IMR-90 (cell line): ENCODE data around the gene SUPT16H. TPM values are rescaled to one million over a fixed set of nuclear protein-coding genes. Genes with fewer than 3 reads are reported as not detected.

Experiments used
- ATAC-seq: fragments of 200-7000 bp; cut with Tn5 transposase; 2 replicates; pipeline ENCODE4 v1.9.1; 2020; ENCODE audit warnings: low read depth, mild to moderate bottlenecking, moderate library complexity
- BruUV-seq: library from RNA; stranded (reverse); fragments of 400-500 nt; replicated peaks from 2 replicates; lab custom pipeline; 2021; lab: Mats Ljungman, UMichigan
- CTCF ChIA-PET: fragments of 300-600 bp; formaldehyde crosslinking; extraction: SDS; loops from one replicate; lab custom pipeline; 2021; ENCODE audit warnings: antibody characterized with exemption; lab: Yijun Ruan, JAX
- POLR2A ChIA-PET: fragments of 300-600 bp; sonication (Branson Sonifier 250); formaldehyde crosslinking; loops from one replicate; lab custom pipeline; 2022; ENCODE audit warnings: antibody characterized with exemption; ENCODE audit not compliant: unreplicated experiment; lab: Charles Lee
- DNase-seq: peaks from one replicate; pipeline ENCODE4 v3.0.0; 2013
- H2AFZ ChIP-seq: replicated peaks from 2 replicates; pipeline ENCODE3; 2013; ENCODE audit warnings: low read length, mild to moderate bottlenecking; ENCODE audit not compliant: poor library complexity
- H2AK5ac ChIP-seq: 2 replicates; pipeline ENCODE4 v1.6.1; 2013; ENCODE audit warnings: low read depth, low read length, inconsistent platforms
- H2AK9ac ChIP-seq: replicated peaks from 2 replicates; pipeline ENCODE3; 2013; ENCODE audit warnings: mild to moderate bottlenecking, low read depth, low read length, moderate library complexity; ENCODE audit not compliant: poor library complexity
- H2BK120ac ChIP-seq: 2 replicates; pipeline ENCODE4 v1.6.1; 2013; ENCODE audit warnings: low read depth, low read length, inconsistent platforms
- H2BK15ac ChIP-seq: 3 replicates; pipeline ENCODE4 v1.6.1; 2013; ENCODE audit warnings: low read depth, low read length, inconsistent platforms
- H2BK20ac ChIP-seq: 2 replicates; pipeline ENCODE4 v1.6.1; 2013; ENCODE audit warnings: low read depth, mild to moderate bottlenecking, inconsistent platforms, low read length, moderate library complexity
- H2BK5ac ChIP-seq: 2 replicates; pipeline ENCODE4 v1.6.1; 2013; ENCODE audit warnings: mild to moderate bottlenecking, low read depth, low read length, inconsistent platforms; ENCODE audit not compliant: poor library complexity, severe bottlenecking
- H3K14ac ChIP-seq: replicated peaks from 2 replicates; pipeline ENCODE4 v1.6.1; 2013; ENCODE audit warnings: low read depth, low read length, inconsistent platforms
- H3K18ac ChIP-seq: 2 replicates; pipeline ENCODE4 v1.6.1; 2013; ENCODE audit warnings: low read depth, low read length, control low read depth
- H3K23ac ChIP-seq: 2 replicates; pipeline ENCODE4 v1.6.1; 2013; ENCODE audit warnings: low read depth, low read length, inconsistent platforms
- H3K27ac ChIP-seq: 2 replicates; pipeline ENCODE4 v1.5.1; 2013; ENCODE audit warnings: mild to moderate bottlenecking, control low read depth, low read length; ENCODE audit not compliant: insufficient read depth
- H3K27me3 ChIP-seq: 2 replicates; pipeline ENCODE4 v1.6.1; 2013; ENCODE audit warnings: low read length; ENCODE audit not compliant: control insufficient read depth, insufficient read depth
- H3K36me3 ChIP-seq: 2 replicates; pipeline ENCODE4 v1.6.1; 2013; ENCODE audit warnings: low read length, mixed read lengths; ENCODE audit not compliant: control insufficient read depth, insufficient read depth
- H3K4ac ChIP-seq: 2 replicates; pipeline ENCODE4 v1.6.1; 2013; ENCODE audit warnings: low read depth, low read length, inconsistent platforms
- H3K4me1 ChIP-seq: 2 replicates; pipeline ENCODE4 v1.6.1; 2013; ENCODE audit warnings: low read length, mixed read lengths; ENCODE audit not compliant: control insufficient read depth, insufficient read depth
- H3K4me2 ChIP-seq: 2 replicates; pipeline ENCODE4 v1.6.1; 2013; ENCODE audit warnings: low read depth, mild to moderate bottlenecking, control low read depth, low read length, moderate library complexity
- H3K4me3 ChIP-seq: 2 replicates; pipeline ENCODE4 v1.5.1; 2013; ENCODE audit warnings: low read depth, mild to moderate bottlenecking, control low read depth, low read length, moderate library complexity; ENCODE audit not compliant: insufficient read depth
- H3K56ac ChIP-seq: 2 replicates; pipeline ENCODE4 v1.6.1; 2013; ENCODE audit warnings: low read length, inconsistent platforms; ENCODE audit not compliant: insufficient read depth; ENCODE audit errors: extremely low read depth
- H3K79me1 ChIP-seq, 2 experiments: 2 replicates each; pipeline ENCODE4 v1.6.1; 2013; ENCODE audit warnings: low read length in 2 of 2, inconsistent platforms in 1 of 2, low read depth in 1 of 2
- H3K9ac ChIP-seq: 2 replicates; pipeline ENCODE4 v1.6.1; 2013; ENCODE audit warnings: low read depth, low read length, control low read depth
- H3K9me1 ChIP-seq: 2 replicates; pipeline ENCODE4 v1.6.1; 2013; ENCODE audit warnings: low read length, inconsistent platforms; ENCODE audit not compliant: insufficient read depth
- H3K9me3 ChIP-seq: 2 replicates; pipeline ENCODE4 v1.6.1; 2013; ENCODE audit warnings: low read length; ENCODE audit not compliant: control insufficient read depth, insufficient read depth
- H4K20me1 ChIP-seq: 2 replicates; pipeline ENCODE4 v1.6.1; 2013; ENCODE audit warnings: low read length, inconsistent platforms; ENCODE audit not compliant: insufficient read depth
- H4K5ac ChIP-seq: 2 replicates; pipeline ENCODE4 v1.6.1; 2013; ENCODE audit warnings: mild to moderate bottlenecking, low read depth, low read length, control low read depth
- H4K8ac ChIP-seq, 2 experiments: 2 replicates each; pipeline ENCODE4 v1.6.1; 2013; ENCODE audit warnings: low read depth in 2 of 2, low read length in 2 of 2, control low read depth in 1 of 2, inconsistent platforms in 1 of 2
- H4K91ac ChIP-seq: 2 replicates; pipeline ENCODE4 v1.6.1; 2013; ENCODE audit warnings: low read depth, low read length, inconsistent platforms; ENCODE audit not compliant: insufficient read depth
- BHLHE40 ChIP-seq: fragments of 150-350 bp; IDR thresholded peaks from 2 replicates; pipeline ENCODE4 v1.6.1; 2016; ENCODE audit warnings: mild to moderate bottlenecking, low read depth, low read length
- CEBPB ChIP-seq: IDR thresholded peaks from 2 replicates; pipeline ENCODE4 v1.6.1; 2012; ENCODE audit warnings: low read depth, low read length, improper control_type of control experiment
- CHD1 ChIP-seq: IDR thresholded peaks from 2 replicates; pipeline ENCODE4 v1.6.1; 2012; ENCODE audit warnings: low read depth, low read length, improper control_type of control experiment
- FOS ChIP-seq: fragments of 150-350 bp; IDR thresholded peaks from 2 replicates; pipeline ENCODE4 v1.6.1; 2016; ENCODE audit warnings: low read depth, low read length
- MAFK ChIP-seq: IDR thresholded peaks from 2 replicates; pipeline ENCODE4 v1.6.1; 2012; ENCODE audit warnings: low read depth, low read length, improper control_type of control experiment
- MAZ ChIP-seq: IDR thresholded peaks from 2 replicates; pipeline ENCODE4 v1.6.1; 2012; ENCODE audit warnings: low read depth, mild to moderate bottlenecking, low read length, improper control_type of control experiment, moderate library complexity, borderline replicate concordance
- MXI1 ChIP-seq: IDR thresholded peaks from 2 replicates; pipeline ENCODE4 v1.6.1; 2012; ENCODE audit warnings: low read depth, mild to moderate bottlenecking, low read length, moderate library complexity, borderline replicate concordance
- NFE2L2 ChIP-seq: fragments of 150-350 bp; IDR thresholded peaks from 2 replicates; pipeline ENCODE4 v1.6.1; 2016; ENCODE audit warnings: low read depth, mild to moderate bottlenecking, low read length
- POLR2A ChIP-seq: IDR thresholded peaks from 2 replicates; pipeline ENCODE4 v1.6.1; 2012; ENCODE audit warnings: mild to moderate bottlenecking, low read depth, low read length
- RAD21 ChIP-seq: IDR thresholded peaks from 2 replicates; pipeline ENCODE4 v1.6.1; 2012; ENCODE audit warnings: low read length, improper control_type of control experiment
- RCOR1 ChIP-seq: IDR thresholded peaks from 2 replicates; pipeline ENCODE4 v1.6.1; 2012; ENCODE audit warnings: mild to moderate bottlenecking, low read length, improper control_type of control experiment; ENCODE audit not compliant: insufficient replicate concordance
- RFX5 ChIP-seq: IDR thresholded peaks from 2 replicates; pipeline ENCODE4 v1.8.0; 2012; ENCODE audit warnings: low read depth, mild to moderate bottlenecking, low read length, moderate library complexity
- SMC3 ChIP-seq: fragments of 150-350 bp; IDR thresholded peaks from 2 replicates; pipeline ENCODE4 v1.6.1; 2016; ENCODE audit warnings: low read depth, mild to moderate bottlenecking, antibody characterized with exemption, low read length, moderate library complexity
- USF2 ChIP-seq: fragments of 150-350 bp; IDR thresholded peaks from 2 replicates; pipeline ENCODE4 v1.6.1; 2017; ENCODE audit warnings: mild to moderate bottlenecking, antibody characterized with exemption, low read length, low read depth
- WGBS, 2 experiments: methylation state at CpG; one replicate each; pipeline versions ENCODE4 v1.1.5 to v1.1.7; 2013; ENCODE audit warnings: missing lambda C conversion rate in 2 of 2; ENCODE audit not compliant: insufficient read length in 1 of 2; ENCODE audit errors: extremely low coverage in 2 of 2; 5-methylcytosine and 5-hydroxymethylcytosine counted together
- dilution Hi-C: fragments of 300-500 bp; cut with HindIII; formaldehyde crosslinking; loops from one replicate; pipeline ENCODE4 v1.14.3; 2018; ENCODE audit warnings: low sequenced_read_pairs; ENCODE audit not compliant: unreplicated experiment
- in situ Hi-C: fragments of 300-500 bp; cut with MboI; formaldehyde crosslinking; loops from 3 replicates; pipeline ENCODE4 v1.14.3; 2019; ENCODE audit warnings: low sequenced_read_pairs, inconsistent platforms, mixed read lengths
- intact Hi-C: fragments of 100-400 bp; cut with micrococcal nuclease; formaldehyde crosslinking; loops from 2 replicates; pipeline ENCODE4 v1.10.0; 2022
- polyA plus RNA-seq, 3 experiments: library from polyadenylated mRNA; depleted of rRNA; stranded (reverse); fragments of >200 nt; gene quantifications; 2 replicates each; pipeline ENCODE4 v1.2.3, GENCODE V29; 2012; ENCODE audit warnings: low replicate concordance in 1 of 3
- total RNA-seq: library from RNA; depleted of rRNA; stranded (reverse); fragments of >200 nt; gene quantifications from 2 replicates; pipeline ENCODE4 v1.2.3, GENCODE V29; 2012
- TF ChIP-seq, protein P1 (sequence below): fragments of 150-350 bp; IDR thresholded peaks from 2 replicates; pipeline ENCODE4 v1.6.1; 2016; ENCODE audit warnings: low read depth, mild to moderate bottlenecking, low read length, moderate library complexity, borderline replicate concordance
- TF ChIP-seq, protein P2 (sequence below): conservative IDR thresholded peaks from 2 replicates; pipeline ENCODE4 v1.5.1; 2012; ENCODE audit warnings: mild to moderate bottlenecking, low read depth, low read length, improper control_type of control experiment

The SUPT16H gene
- total and polyA plus RNA-seq, 2 of the 4 experiments (the other 2 are of a cell fraction) = 50.6 to 103 TPM

DNA sequence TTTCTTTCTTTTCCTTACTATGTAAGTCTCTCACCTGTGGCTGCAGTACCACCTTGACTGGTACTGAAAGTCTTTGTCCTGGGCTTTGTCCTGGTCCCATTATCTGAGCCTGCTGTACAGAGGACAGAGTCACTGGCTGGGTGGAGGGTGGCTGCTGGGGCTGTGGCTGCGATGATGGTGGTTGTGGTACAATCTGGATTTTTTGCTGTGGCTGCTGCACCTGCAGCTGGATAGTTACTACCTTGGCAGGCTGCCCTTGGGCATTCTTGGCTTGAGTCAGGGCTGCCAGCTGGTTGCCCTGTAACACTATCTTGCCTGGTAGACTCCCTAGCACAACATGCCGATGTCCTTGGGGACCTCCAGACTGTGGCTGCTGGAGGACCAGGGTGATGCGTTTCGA, 45.1 kb upstream of the SUPT16H start:
- Histone ChIP-seq H3K27me3 (no peaks in the 10 kb centered on the region), H3K9ac (no peak overlapping the region), H3K14ac (no peak overlapping the region), H2AK5ac (no peak overlapping the region), H3K18ac (no peak overlapping the region), H3K36me3 (peaks cover 55% of the 10 kb centered on the region), H2BK120ac (no peak overlapping the region), H3K4me2 (no peak overlapping the region), H2BK20ac (no peak overlapping the region), H3K9me3 (no peaks in the 10 kb centered on the region), H4K91ac (no peak overlapping the region), H3K23ac (no peak overlapping the region), H3K56ac (no peak overlapping the region), H3K9me1 (peaks cover 19% of the 10 kb centered on the region; the same call in 1 of the 2 replicates), H3K79me1 (peaks cover 34 to 41% of the 10 kb centered on the region in 2 experiments), H4K20me1 (peaks cover 16% of the 10 kb centered on the region), H3K4me3 (no peak overlapping the region), H3K27ac (no peak overlapping the region), H2BK15ac (no peak overlapping the region), H3K4ac (no peak overlapping the region), H4K5ac (no peak overlapping the region), H3K4me1 (no peaks in the 10 kb centered on the region), H2BK5ac (no peak overlapping the region), H2AFZ (no peak overlapping the region), H4K8ac (no peak overlapping the region), H2AK9ac (no peak overlapping the region)
- no peak for DNase-seq
- TF ChIP-seq MAZ (no peak), RFX5 (no peak), BHLHE40 (no peak), RAD21 (no peak), POLR2A (no peak), MAFK (no peak), RCOR1 (no peak), SMC3 (no peak), CHD1 (no peak), MXI1 (no peak), NFE2L2 (no peak), FOS (no peak), USF2 (no peak), CEBPB (no peak)
- TF ChIP-seq, protein P1, sequence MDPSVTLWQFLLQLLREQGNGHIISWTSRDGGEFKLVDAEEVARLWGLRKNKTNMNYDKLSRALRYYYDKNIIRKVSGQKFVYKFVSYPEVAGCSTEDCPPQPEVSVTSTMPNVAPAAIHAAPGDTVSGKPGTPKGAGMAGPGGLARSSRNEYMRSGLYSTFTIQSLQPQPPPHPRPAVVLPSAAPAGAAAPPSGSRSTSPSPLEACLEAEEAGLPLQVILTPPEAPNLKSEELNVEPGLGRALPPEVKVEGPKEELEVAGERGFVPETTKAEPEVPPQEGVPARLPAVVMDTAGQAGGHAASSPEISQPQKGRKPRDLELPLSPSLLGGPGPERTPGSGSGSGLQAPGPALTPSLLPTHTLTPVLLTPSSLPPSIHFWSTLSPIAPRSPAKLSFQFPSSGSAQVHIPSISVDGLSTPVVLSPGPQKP = no peak
- TF ChIP-seq, protein P2, sequence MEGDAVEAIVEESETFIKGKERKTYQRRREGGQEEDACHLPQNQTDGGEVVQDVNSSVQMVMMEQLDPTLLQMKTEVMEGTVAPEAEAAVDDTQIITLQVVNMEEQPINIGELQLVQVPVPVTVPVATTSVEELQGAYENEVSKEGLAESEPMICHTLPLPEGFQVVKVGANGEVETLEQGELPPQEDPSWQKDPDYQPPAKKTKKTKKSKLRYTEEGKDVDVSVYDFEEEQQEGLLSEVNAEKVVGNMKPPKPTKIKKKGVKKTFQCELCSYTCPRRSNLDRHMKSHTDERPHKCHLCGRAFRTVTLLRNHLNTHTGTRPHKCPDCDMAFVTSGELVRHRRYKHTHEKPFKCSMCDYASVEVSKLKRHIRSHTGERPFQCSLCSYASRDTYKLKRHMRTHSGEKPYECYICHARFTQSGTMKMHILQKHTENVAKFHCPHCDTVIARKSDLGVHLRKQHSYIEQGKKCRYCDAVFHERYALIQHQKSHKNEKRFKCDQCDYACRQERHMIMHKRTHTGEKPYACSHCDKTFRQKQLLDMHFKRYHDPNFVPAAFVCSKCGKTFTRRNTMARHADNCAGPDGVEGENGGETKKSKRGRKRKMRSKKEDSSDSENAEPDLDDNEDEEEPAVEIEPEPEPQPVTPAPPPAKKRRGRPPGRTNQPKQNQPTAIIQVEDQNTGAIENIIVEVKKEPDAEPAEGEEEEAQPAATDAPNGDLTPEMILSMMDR = no peak
- dilution Hi-C loops = no loop called here
- no CpG with 5 or more reads among the region's 4 CpGs for WGBS, 2 experiments
- in situ Hi-C loops = no loop called here
- POLR2A ChIA-PET = no interaction called here
- no peak for ATAC-seq
- CTCF ChIA-PET = no interaction called here
- intact Hi-C loops = no loop called here
- BruUV-seq = no TSS peak
